Thoracic aorta (tissue), 2 donors: ENCODE results near the gene MTG1. TPM values are rescaled to one million over a fixed set of nuclear protein-coding genes. Genes with fewer than 3 reads are reported as not detected.

Experiments used
- ATAC-seq: fragments of 150-250 bp; one replicate; pipeline ENCODE4 v1.8.0; 2017; ENCODE audit warnings: low read depth; ENCODE audit not compliant: insufficient number of reproducible peaks, low FRiP score
- DNase-seq: peaks from one replicate; pipeline ENCODE4 v3.0.0-alpha.2; 2020; ENCODE audit warnings: low spot score
- H3K27ac ChIP-seq, 2 donors: fragments of 200-600 bp; sonication (generic); 1 replicate in 1 of 2; 2 replicates in 1 of 2; pipeline ENCODE4 v1.5.1; 2016; ENCODE audit warnings: mild to moderate bottlenecking in 2 of 2, moderate library complexity in 2 of 2
- H3K27me3 ChIP-seq: fragments of 200-600 bp; sonication (generic); replicated peaks from 2 replicates; pipeline ENCODE4 v1.6.0; 2016; ENCODE audit warnings: mild to moderate bottlenecking; ENCODE audit not compliant: insufficient read depth
- H3K36me3 ChIP-seq: fragments of 200-600 bp; sonication (generic); one replicate; pipeline ENCODE4 v1.5.1; 2016
- H3K4me1 ChIP-seq, 2 donors: fragments of 200-600 bp; sonication (generic); 1 replicate in 1 of 2; 2 replicates in 1 of 2; pipeline versions ENCODE4 v1.5.1 to v1.6.0; 2016; ENCODE audit warnings: low read depth in 2 of 2, mild to moderate bottlenecking in 1 of 2; ENCODE audit not compliant: control insufficient read depth in 1 of 2
- H3K4me3 ChIP-seq: fragments of 200-600 bp; sonication (generic); 2 replicates; pipeline ENCODE4 v1.5.1; 2016; ENCODE audit warnings: mild to moderate bottlenecking
- H3K9me3 ChIP-seq: fragments of 200-600 bp; sonication (generic); 2 replicates; pipeline ENCODE4 v1.5.1; 2016
- CTCF ChIP-seq: fragments of 200-600 bp; sonication (generic); IDR thresholded peaks from one replicate; pipeline ENCODE4 v1.5.1; 2019; ENCODE audit warnings: antibody characterized with exemption
- total RNA-seq, 2 donors: library from RNA; depleted of rRNA; stranded (reverse); fragments of >200 nt; gene quantifications; one replicate each; pipeline versions ENCODE4 v1.1.0 to v1.2.3, GENCODE V29; 2016

MTG1 gene
- total RNA-seq, 2 donors from 2014 or later = 18.0 to 18.6 TPM

DNA sequence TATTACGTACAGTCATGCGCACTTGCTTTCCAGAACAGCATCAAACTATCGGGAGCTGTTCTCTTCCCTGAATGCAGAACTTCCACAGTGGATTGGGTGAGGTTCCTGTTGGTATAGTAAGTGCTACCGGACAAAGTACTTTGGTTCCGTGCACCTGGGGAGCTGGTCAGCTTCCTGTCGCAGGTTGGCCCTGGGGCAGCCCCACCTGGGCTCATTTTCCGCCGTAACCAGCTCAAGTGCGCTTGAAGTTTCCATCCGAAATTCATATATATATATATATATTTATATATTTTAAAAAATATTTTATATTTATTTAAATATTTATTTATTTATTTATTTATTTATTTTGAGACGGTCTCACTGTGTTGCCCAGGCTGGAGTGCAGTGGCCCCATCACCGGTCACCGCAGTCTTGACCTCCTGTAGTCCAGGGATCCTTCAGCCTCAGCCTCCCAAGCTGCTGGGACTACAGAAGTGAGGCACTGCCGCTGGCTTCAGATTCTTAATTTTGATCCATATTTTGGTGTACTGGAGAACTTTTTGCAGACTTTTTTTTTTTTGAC lies 66.3 kb downstream of the MTG1 start:
- H3K36me3 ChIP-seq = no peaks in the 10 kb centered on the region
- no peaks in the 10 kb centered on the region for H3K27me3 ChIP-seq
- H3K9me3 ChIP-seq = no peaks in the 10 kb centered on the region
- no peak for ATAC-seq
- H3K4me1 ChIP-seq = no peaks in the 10 kb centered on the region
- no peak overlapping the region for H3K27ac ChIP-seq
- no peak for TF ChIP-seq CTCF
- no peak for DNase-seq
- no peak overlapping the region for H3K4me3 ChIP-seq

GRCh38 chr10:133461027-133461426 lies 67.1 kb downstream of the MTG1 start:
- no peak overlapping the region for H3K4me3 ChIP-seq
- no peak overlapping the region for H3K27ac ChIP-seq
- TF ChIP-seq CTCF = no peak
- DNase-seq (no peak), ATAC-seq (no peak)
- H3K27me3 ChIP-seq = no peaks in the 10 kb centered on the region
- H3K4me1 ChIP-seq = no peaks in the 10 kb centered on the region
- H3K9me3 ChIP-seq = no peaks in the 10 kb centered on the region
- H3K36me3 ChIP-seq = no peaks in the 10 kb centered on the region

DNA sequence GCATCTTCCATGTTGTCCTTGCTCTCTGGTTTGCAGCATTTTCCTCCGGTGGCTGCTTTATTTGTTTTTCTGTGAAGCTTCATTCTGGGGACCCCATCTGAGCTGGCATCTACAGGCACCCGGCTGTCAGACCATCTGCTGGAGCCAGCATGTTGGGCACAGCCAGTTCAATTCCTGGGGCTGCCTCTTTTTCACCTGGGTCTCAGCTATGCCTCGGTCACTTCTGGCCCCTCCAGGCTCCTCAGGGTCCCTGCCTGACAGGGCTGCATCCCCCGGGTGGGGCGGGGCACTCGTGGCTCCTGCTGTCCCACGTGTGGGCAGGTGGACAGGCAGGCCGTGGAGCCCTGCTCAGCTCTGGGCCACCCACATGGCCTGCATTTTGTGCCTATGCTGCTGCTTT lies 67.9 kb downstream of the MTG1 start:
- no peak for TF ChIP-seq CTCF
- DNase-seq (no peak), ATAC-seq (no peak)
- Histone ChIP-seq H3K27ac (no peak overlapping the region), H3K4me1 (no peaks in the 10 kb centered on the region), H3K9me3 (no peaks in the 10 kb centered on the region), H3K36me3 (no peaks in the 10 kb centered on the region), H3K4me3 (no peak overlapping the region), H3K27me3 (no peaks in the 10 kb centered on the region)

DNA sequence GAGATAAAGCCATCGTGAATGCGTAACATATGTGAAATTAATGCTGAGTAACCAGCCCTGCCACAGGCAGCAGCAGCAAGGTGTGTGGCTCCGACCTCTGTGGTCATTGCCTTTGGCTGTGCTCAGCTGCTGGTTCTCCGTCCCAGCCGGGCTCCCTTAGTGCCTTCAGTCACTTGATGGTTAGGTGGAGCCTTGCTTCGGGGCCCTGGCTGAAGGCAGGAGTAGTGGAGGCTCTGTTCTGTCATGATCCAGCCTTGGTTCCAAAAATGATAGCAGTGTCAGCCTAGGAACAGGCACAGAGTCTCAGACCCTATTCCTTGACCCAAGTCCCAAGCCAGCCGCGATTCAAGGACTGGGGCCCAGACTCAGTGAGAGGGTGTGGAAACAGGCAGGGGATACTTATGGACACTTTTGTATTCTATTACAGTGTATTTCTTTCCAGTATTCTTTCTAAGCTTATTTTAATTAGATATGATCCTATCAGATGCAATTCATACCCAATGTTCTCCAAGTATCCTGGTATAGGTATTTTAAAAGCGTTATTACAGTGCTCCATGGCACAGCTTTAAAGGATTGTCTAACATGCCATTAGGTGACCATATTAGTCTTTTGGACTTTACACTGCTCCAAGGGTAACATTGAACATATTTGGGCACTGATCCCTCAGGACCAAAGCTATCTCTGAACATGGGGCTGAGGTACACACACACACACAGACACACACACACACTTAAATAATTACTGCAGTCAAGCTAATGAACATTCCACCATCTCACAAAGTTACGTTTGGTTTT lies 68.8 kb downstream of the MTG1 start:
- no peak for DNase-seq
- Histone ChIP-seq H3K4me1 (no peaks in the 10 kb centered on the region), H3K27ac (no peak overlapping the region), H3K36me3 (no peaks in the 10 kb centered on the region), H3K27me3 (no peaks in the 10 kb centered on the region), H3K4me3 (no peak overlapping the region), H3K9me3 (no peaks in the 10 kb centered on the region)
- no peak for ATAC-seq
- TF ChIP-seq CTCF = no peak

- Histone ChIP-seq H3K4me1 (no peaks in the 10 kb centered on the region), H3K36me3 (peaks cover 4% of the 10 kb centered on the region), H3K9me3 (no peaks in the 10 kb centered on the region), H3K4me3 (no peak overlapping the region), H3K27ac (no peak overlapping the region), H3K27me3 (no peaks in the 10 kb centered on the region)
- TF ChIP-seq CTCF = no peak
- DNase-seq = no peak
- no peak for ATAC-seq
Measured at GRCh38 chr10:133464582-133465031, 70.7 kb downstream of the MTG1 start.
